Heart right ventricle (tissue), 16 donors: ENCODE results near the gene CCDC18. TPM values are rescaled to one million over a fixed set of nuclear protein-coding genes. Genes with fewer than 3 reads are reported as not detected.

ENCODE experiments used
- ATAC-seq, 8 donors: fragments of 200-7000 bp; cut with Tn5 transposase; one replicate each; pipeline ENCODE4 v1.9.1; 2020; ENCODE audit warnings: mild to moderate bottlenecking in 8 of 8, moderate library complexity in 8 of 8, moderate number of reproducible peaks in 1 of 8
- DNase-seq, 2 donors: peaks; one replicate each; pipeline ENCODE4 v3.0.0-alpha.2; 2020
- H3K27ac ChIP-seq, 10 donors: fragments of 200-600 bp; sonication (generic) in 2 of 10; one replicate each; pipeline versions ENCODE4 v1.5.0 to v1.8.0; 2020 to 2022; ENCODE audit warnings: mild to moderate bottlenecking in 3 of 10
- H3K27me3 ChIP-seq, 7 donors: fragments of 200-600 bp; one replicate each; pipeline ENCODE4 v1.8.0; 2021 to 2022; ENCODE audit warnings: mild to moderate bottlenecking in 2 of 7
- H3K36me3 ChIP-seq, 9 donors: fragments of 200-600 bp; sonication (generic) in 1 of 9; one replicate each; pipeline versions ENCODE4 v1.5.0 to v1.8.0; 2020 to 2022; ENCODE audit warnings: mild to moderate bottlenecking in 2 of 9
- H3K4me1 ChIP-seq, 9 donors: fragments of 200-600 bp; sonication (generic) in 1 of 9; one replicate each; pipeline versions ENCODE4 v1.5.0 to v1.8.0; 2020 to 2022; ENCODE audit warnings: mild to moderate bottlenecking in 4 of 9
- H3K4me3 ChIP-seq, 10 donors: fragments of 200-600 bp; sonication (generic) in 2 of 10; one replicate each; pipeline versions ENCODE4 v1.5.0 to v1.8.0; 2020 to 2022; ENCODE audit warnings: mild to moderate bottlenecking in 7 of 10, moderate library complexity in 2 of 10
- H3K9me3 ChIP-seq, 11 donors: fragments of 200-600 bp in 10 of 11; sonication (generic) in 2 of 11; one replicate each; pipeline versions ENCODE4 v1.5.0 to v1.8.0; 2013 to 2022; ENCODE audit warnings: mild to moderate bottlenecking in 2 of 11, control low read depth in 1 of 11, moderate library complexity in 1 of 11
- WGBS, 2 donors: extraction: QIAGEN DNeasy Blood & Tissue Kit; methylation state at CpG; one replicate each; pipeline ENCODE4 v1.1.7; 2013; ENCODE audit warnings: inconsistent platforms in 1 of 2; 5-methylcytosine and 5-hydroxymethylcytosine counted together
- intact Hi-C, 10 donors: fragments of 100-400 bp; cut with DNase I; formaldehyde crosslinking; loops; one replicate each; pipeline versions ENCODE4 v1.11.1 to v1.14.2; 2022
- polyA plus RNA-seq, 2 donors: library from polyadenylated mRNA; stranded (reverse); fragments of 200-250 nt; gene quantifications; one replicate each; pipeline ENCODE4 v1.2.3, GENCODE V29; 2013
- total RNA-seq, 10 donors: library from RNA; stranded (reverse); fragmentation: NEBNext Ultra II Directional in 3 of 10; extraction: Animal tissue kit (Norgen Biotek cat#: 25700) in 3 of 10; gene quantifications; one replicate each; pipeline versions ENCODE4 v1.2.1 to v1.2.4, GENCODE V29; 2021 to 2023
- TF ChIP-seq, protein P1 (sequence below), 9 donors: fragments of 200-600 bp; sonication (generic) in 2 of 9; IDR thresholded peaks; one replicate each; pipeline versions ENCODE4 v1.5.0 to v1.8.0; 2021 to 2022; ENCODE audit warnings: antibody characterized with exemption in 9 of 9, mild to moderate bottlenecking in 5 of 9, moderate library complexity in 1 of 9
- donor health status: Arrhythmogenic right ventricular cardiomyopathy.
- donor health status: ischemic (EF 13 %, LVEDD 7.1; RV severe dilation, severe dysfunction).
- donor health status: healthy with polysubstance abuse.
- donor health status: DM: no; HTN: yes; CAD: no.
- donor health status: DM: no; HTN: no; CAD: no.
- donor health status: ischemic (EF 25% LVEDD 6.9; RV normal size, moderate dysfunction).
- donor health status: ischemic (EF 25% LVEDD 5.7; RV mildly dilated, moderate dysfunction).
- donor health status: healthy.
- donor health status: DM: yes; HTN: yes; CAD: no.
- donor health status: Ischemic cardiomyopathy.
- donor health status: ischemic (EF 35%, LVEDD 5.7; RV mildly dilated, moderate dysfunction).
- donor health status: nonischemic (EF 11% LVEDD 7.7; RV severe dilation, severe dysfunction).
- donor health status: DM: yes; HTN: yes; CAD: no.
- donor health status: PGD.
- donor health status: ischemic (EF 29% LVEDD 5.4; RV normal size, mild dysfunction).
- donor health status: nonischemic (EF 23%, LVEDD 6.1; RV moderate dilation, normal function).

Gene CCDC18
- total and polyA plus RNA-seq, 12 donors, result 1.4 to 6.8 (median 3.0) TPM

DNA sequence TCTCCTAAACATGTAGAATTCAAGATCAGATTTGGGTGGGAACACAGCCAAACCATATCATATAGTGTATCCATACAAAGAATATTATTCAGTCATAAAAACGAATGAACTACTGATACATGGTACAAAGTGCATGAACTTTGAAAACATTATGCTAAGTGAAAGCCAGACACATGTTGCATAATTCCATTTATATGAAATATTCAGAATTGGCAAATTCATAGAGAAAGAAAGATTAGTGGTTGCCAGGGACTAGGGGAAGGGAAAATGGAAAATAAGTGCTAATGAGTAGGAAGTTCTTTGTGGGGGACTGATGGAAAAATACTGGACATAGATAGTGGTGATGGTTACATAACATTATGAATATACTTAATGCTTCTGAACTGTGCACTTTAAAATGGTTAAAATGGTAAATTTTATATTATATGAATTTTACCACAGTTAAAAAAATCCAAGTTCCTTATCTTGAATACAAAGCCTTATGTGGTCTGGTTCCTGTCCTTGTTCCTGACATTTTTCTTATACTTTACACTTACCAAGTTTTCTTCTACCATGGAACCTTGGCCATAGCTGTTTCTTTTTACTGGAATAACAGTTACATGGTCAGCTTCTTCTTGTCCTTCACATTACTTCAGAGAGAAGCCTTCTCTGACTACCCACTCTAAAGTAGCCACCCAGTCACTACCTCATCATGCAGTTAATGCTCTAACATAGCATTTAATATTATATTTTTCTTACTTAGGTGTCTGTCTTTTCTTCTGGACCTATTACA lies 64.0 kb downstream of the CCDC18 start:
- H3K27ac ChIP-seq, result peak overlapping the region in 5 of 10 donors; percentile 36 to 72 (median 64)
- TF ChIP-seq, protein P1, sequence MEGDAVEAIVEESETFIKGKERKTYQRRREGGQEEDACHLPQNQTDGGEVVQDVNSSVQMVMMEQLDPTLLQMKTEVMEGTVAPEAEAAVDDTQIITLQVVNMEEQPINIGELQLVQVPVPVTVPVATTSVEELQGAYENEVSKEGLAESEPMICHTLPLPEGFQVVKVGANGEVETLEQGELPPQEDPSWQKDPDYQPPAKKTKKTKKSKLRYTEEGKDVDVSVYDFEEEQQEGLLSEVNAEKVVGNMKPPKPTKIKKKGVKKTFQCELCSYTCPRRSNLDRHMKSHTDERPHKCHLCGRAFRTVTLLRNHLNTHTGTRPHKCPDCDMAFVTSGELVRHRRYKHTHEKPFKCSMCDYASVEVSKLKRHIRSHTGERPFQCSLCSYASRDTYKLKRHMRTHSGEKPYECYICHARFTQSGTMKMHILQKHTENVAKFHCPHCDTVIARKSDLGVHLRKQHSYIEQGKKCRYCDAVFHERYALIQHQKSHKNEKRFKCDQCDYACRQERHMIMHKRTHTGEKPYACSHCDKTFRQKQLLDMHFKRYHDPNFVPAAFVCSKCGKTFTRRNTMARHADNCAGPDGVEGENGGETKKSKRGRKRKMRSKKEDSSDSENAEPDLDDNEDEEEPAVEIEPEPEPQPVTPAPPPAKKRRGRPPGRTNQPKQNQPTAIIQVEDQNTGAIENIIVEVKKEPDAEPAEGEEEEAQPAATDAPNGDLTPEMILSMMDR (IDR thresholded peaks at IDR 0.05), result no peak
- peaks cover 0 to 15% (median 10%) of the 10 kb centered on the region in 11 donors for H3K9me3 ChIP-seq
- peak in 6 of 8 donors; percentile 21 to 80 (median 60) for ATAC-seq
- H3K36me3 ChIP-seq, result peaks cover 0 to 46% (median 0%) of the 10 kb centered on the region in 9 donors
- H3K4me3 ChIP-seq, result no peak overlapping the region
- no peaks in the 10 kb centered on the region for H3K27me3 ChIP-seq
- intact Hi-C loops, result no loop called here
- 75 to 78% methylated on average over 1 of the region's 1 CpG for WGBS, 2 donors
- no peak for DNase-seq
- no peaks in the 10 kb centered on the region for H3K4me1 ChIP-seq

DNA sequence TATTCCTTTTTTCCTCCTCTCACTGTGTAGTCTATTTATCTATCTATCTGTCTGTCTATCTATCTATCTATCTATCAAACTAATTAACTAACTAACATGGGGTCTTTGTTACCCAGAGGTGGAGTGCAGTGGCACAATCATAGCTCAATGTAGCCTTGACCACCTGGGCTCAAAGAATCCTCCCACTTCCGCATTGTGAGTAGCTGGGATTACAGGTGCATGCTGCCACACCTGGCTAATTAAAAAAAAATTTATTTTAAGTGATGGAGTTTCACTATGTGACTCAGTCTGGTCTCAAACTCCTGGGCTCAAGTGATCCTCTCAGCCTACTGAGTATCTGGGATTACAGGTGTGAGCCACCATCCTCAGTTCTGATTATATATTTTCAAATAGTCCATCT lies 71.4 kb downstream of the CCDC18 start:
- Histone ChIP-seq H3K9me3 (peaks cover 0 to 21% (median 0%) of the 10 kb centered on the region in 11 donors), H3K4me1 (no peaks in the 10 kb centered on the region), H3K36me3 (peaks cover 0 to 10% (median 0%) of the 10 kb centered on the region in 9 donors), H3K4me3 (no peak overlapping the region), H3K27me3 (no peaks in the 10 kb centered on the region), H3K27ac (no peak overlapping the region)
- TF ChIP-seq, protein P1 (IDR thresholded peaks at IDR 0.05), result no peak
- DNase-seq (no peak), ATAC-seq (no peak)
- WGBS, 2 donors, result 91 to 100% methylated on average over 1 of the region's 1 CpG
- intact Hi-C loops, result no loop called here

- 98 to 100% methylated on average over 2 of the region's 2 CpGs for WGBS, 2 donors
- TF ChIP-seq, protein P1 (IDR thresholded peaks at IDR 0.05), result no peak
- no peak overlapping the region for H3K4me3 ChIP-seq
- intact Hi-C loops, result no loop called here
- no peaks in the 10 kb centered on the region for H3K4me1 ChIP-seq
- H3K9me3 ChIP-seq, result peaks cover 0 to 21% (median 0%) of the 10 kb centered on the region in 11 donors
- no peak for DNase-seq
- peaks cover 0 to 5% (median 0%) of the 10 kb centered on the region in 9 donors for H3K36me3 ChIP-seq
- H3K27ac ChIP-seq, result no peak overlapping the region
- no peak for ATAC-seq
- no peaks in the 10 kb centered on the region for H3K27me3 ChIP-seq
Measured at GRCh38 chr1:93252598-93252997, 72.1 kb downstream of the CCDC18 start.

GRCh38 chr1:93253516-93253915 lies 73.0 kb downstream of the CCDC18 start:
- intact Hi-C loops, result no loop called here
- H3K4me1 ChIP-seq, result no peaks in the 10 kb centered on the region
- no peaks in the 10 kb centered on the region for H3K27me3 ChIP-seq
- ATAC-seq (peak in 1 of 8 donors; percentile 11), DNase-seq (no peak)
- H3K4me3 ChIP-seq, result no peak overlapping the region
- 56 to 61% methylated on average over 3 of the region's 3 CpGs for WGBS, 2 donors
- H3K9me3 ChIP-seq, result peaks cover 0 to 21% (median 0%) of the 10 kb centered on the region in 11 donors
- TF ChIP-seq, protein P1 (IDR thresholded peaks at IDR 0.05), result no peak
- H3K27ac ChIP-seq, result no peak overlapping the region
- peaks cover 0 to 5% (median 0%) of the 10 kb centered on the region in 9 donors for H3K36me3 ChIP-seq
